H9 (cell line): ENCODE measurements around the gene C12orf57. TPM values are rescaled to one million over a fixed set of nuclear protein-coding genes. Genes with fewer than 3 reads are reported as not detected.

ENCODE experiments used
- DNase-seq: peaks from one replicate; pipeline ENCODE4 v3.0.0-alpha.2; 2017
- H2AFZ ChIP-seq: one replicate; pipeline ENCODE4 v1.6.1; 2013; ENCODE audit warnings: mild to moderate bottlenecking, low read length, control low read depth, moderate library complexity
- H2AK5ac ChIP-seq: 2 replicates; pipeline ENCODE4 v1.6.1; 2013; ENCODE audit warnings: low read length, control low read depth, mixed read lengths; ENCODE audit not compliant: insufficient read length
- H2BK120ac ChIP-seq: one replicate; pipeline ENCODE4 v1.6.1; 2013; ENCODE audit warnings: low read depth, mild to moderate bottlenecking, low read length, control low read depth, inconsistent platforms; ENCODE audit not compliant: poor library complexity, severe bottlenecking
- H2BK12ac ChIP-seq: 2 replicates; pipeline ENCODE4 v1.6.1; 2013; ENCODE audit warnings: low read length, control low read depth, mixed read lengths, low read depth; ENCODE audit not compliant: insufficient read length
- H2BK15ac ChIP-seq: 2 replicates; pipeline ENCODE4 v1.6.1; 2013; ENCODE audit warnings: low read depth, low read length, control low read depth
- H2BK20ac ChIP-seq: one replicate; pipeline ENCODE4 v1.6.1; 2013; ENCODE audit warnings: low read depth, mild to moderate bottlenecking, low read length, control low read depth, inconsistent platforms; ENCODE audit not compliant: poor library complexity, severe bottlenecking
- H2BK5ac ChIP-seq: 2 replicates; pipeline ENCODE4 v1.6.1; 2013; ENCODE audit warnings: low read length, control low read depth, mixed read lengths; ENCODE audit not compliant: insufficient read length
- H3K14ac ChIP-seq: 2 replicates; pipeline ENCODE4 v1.6.1; 2013; ENCODE audit warnings: low read length, control low read depth; ENCODE audit not compliant: insufficient read depth
- H3K18ac ChIP-seq: 2 replicates; pipeline ENCODE4 v1.6.1; 2013; ENCODE audit warnings: low read depth, mild to moderate bottlenecking, mixed read lengths, low read length, control low read depth; ENCODE audit not compliant: insufficient read length
- H3K23ac ChIP-seq: 2 replicates; pipeline ENCODE4 v1.6.1; 2013; ENCODE audit warnings: low read length, control low read depth, mixed read lengths, low read depth; ENCODE audit not compliant: insufficient read length
- H3K23me2 ChIP-seq: 2 replicates; pipeline ENCODE4 v1.6.1; 2013; ENCODE audit warnings: low read depth, mild to moderate bottlenecking, mixed read lengths, low read length, control low read depth; ENCODE audit not compliant: insufficient read length, poor library complexity, severe bottlenecking
- H3K27ac ChIP-seq: 2 replicates; pipeline ENCODE4 v1.5.1; 2013; ENCODE audit warnings: low read length, control low read depth, mixed read lengths, low read depth; ENCODE audit not compliant: insufficient read length
- H3K27me3 ChIP-seq: 2 replicates; pipeline ENCODE4 v1.6.1; 2013; ENCODE audit warnings: low read length, control low read depth, inconsistent platforms; ENCODE audit not compliant: insufficient read depth
- H3K4ac ChIP-seq: 2 replicates; pipeline ENCODE4 v1.6.1; 2013; ENCODE audit warnings: low read depth, mild to moderate bottlenecking, control low read depth, inconsistent platforms, low read length, moderate library complexity
- H3K4me1 ChIP-seq: 2 replicates; pipeline ENCODE4 v1.6.1; 2013; ENCODE audit warnings: low read length, control low read depth, inconsistent platforms; ENCODE audit not compliant: insufficient read depth
- H3K4me2 ChIP-seq: 2 replicates; pipeline ENCODE4 v1.6.1; 2013; ENCODE audit warnings: low read length, control low read depth, mixed read lengths; ENCODE audit not compliant: insufficient read length, insufficient read depth
- H3K56ac ChIP-seq: 2 replicates; pipeline ENCODE4 v1.6.1; 2013; ENCODE audit warnings: low read depth, mild to moderate bottlenecking, mixed read lengths, low read length, control low read depth; ENCODE audit not compliant: insufficient read length
- H3K79me1 ChIP-seq: 2 replicates; pipeline ENCODE4 v1.6.1; 2013; ENCODE audit warnings: low read depth, mild to moderate bottlenecking, moderate library complexity, low read length, control low read depth, inconsistent platforms; ENCODE audit not compliant: insufficient read depth, poor library complexity, severe bottlenecking
- H3K79me2 ChIP-seq: 2 replicates; pipeline ENCODE4 v1.6.1; 2013; ENCODE audit warnings: low read length, control low read depth, inconsistent platforms; ENCODE audit not compliant: insufficient read depth
- H3K9ac ChIP-seq: 2 replicates; pipeline ENCODE4 v1.6.1; 2013; ENCODE audit warnings: low read length, control low read depth, mixed read lengths; ENCODE audit not compliant: insufficient read length; ENCODE audit errors: extremely low read depth
- H3K9me3 ChIP-seq: one replicate; pipeline ENCODE4 v1.6.1; 2013; ENCODE audit warnings: low read depth, low read length, inconsistent platforms; ENCODE audit not compliant: control insufficient read depth
- H3T11ph ChIP-seq: one replicate; pipeline ENCODE4 v1.6.1; 2013; ENCODE audit warnings: mild to moderate bottlenecking, low read length, control low read depth, inconsistent platforms
- H4K20me1 ChIP-seq: one replicate; pipeline ENCODE4 v1.6.1; 2013; ENCODE audit not compliant: control insufficient read depth, insufficient read length, insufficient read depth
- H4K5ac ChIP-seq: 2 replicates; pipeline ENCODE4 v1.6.1; 2013; ENCODE audit warnings: low read depth, mild to moderate bottlenecking, mixed read lengths, low read length, control low read depth; ENCODE audit not compliant: insufficient read length
- H4K8ac ChIP-seq: replicated peaks from 2 replicates; pipeline ENCODE4 v1.6.1; 2013; ENCODE audit warnings: low read length, control low read depth, mixed read lengths, low read depth; ENCODE audit not compliant: insufficient read length
- H4K91ac ChIP-seq: 2 replicates; pipeline ENCODE4 v1.6.1; 2013; ENCODE audit warnings: low read depth, mild to moderate bottlenecking, moderate library complexity, mixed read lengths, low read length, control low read depth; ENCODE audit not compliant: insufficient read length
- H3K27ac Mint-ChIP-seq, 3 experiments: 2 replicates in 2 of 3; 3 replicates in 1 of 3; pipeline ENCODE4 v1.8.0; 2020 to 2021; ENCODE audit warnings: mixed read lengths in 3 of 3, mild to moderate bottlenecking in 1 of 3, moderate library complexity in 1 of 3
- H3K27me3 Mint-ChIP-seq: 2 replicates; pipeline ENCODE4 v1.8.0; 2021; ENCODE audit warnings: low read depth, mild to moderate bottlenecking, moderate library complexity, mixed read lengths
- H3K36me3 Mint-ChIP-seq, 3 experiments: 2 replicates in 2 of 3; 3 replicates in 1 of 3; pipeline ENCODE4 v1.8.0; 2020 to 2021; ENCODE audit warnings: low read depth in 3 of 3, mixed read lengths in 3 of 3; ENCODE audit not compliant: insufficient read depth in 1 of 3
- H3K4me1 Mint-ChIP-seq, 2 experiments: 2 replicates each; pipeline ENCODE4 v1.8.0; 2020; ENCODE audit warnings: mixed read lengths in 2 of 2
- H3K4me3 Mint-ChIP-seq, 2 experiments: 2 replicates in 1 of 2; 3 replicates in 1 of 2; pipeline ENCODE4 v1.8.0; 2020 to 2021; ENCODE audit warnings: mild to moderate bottlenecking in 2 of 2, mixed read lengths in 2 of 2, moderate library complexity in 1 of 2
- H3K9me3 Mint-ChIP-seq, 2 experiments: 2 replicates in 1 of 2; 3 replicates in 1 of 2; pipeline ENCODE4 v1.8.0; 2020; ENCODE audit warnings: mild to moderate bottlenecking in 2 of 2, mixed read lengths in 2 of 2, moderate library complexity in 1 of 2
- CTCF ChIP-seq: fragments of 200-600 bp; sonication (generic); conservative IDR thresholded peaks from 3 replicates; pipeline ENCODE4 v1.8.0; 2021; ENCODE audit warnings: antibody characterized with exemption, mild to moderate bottlenecking
- WGBS: extraction: QIAGEN DNeasy Blood & Tissue Kit; methylation state at CpG from one replicate; pipeline ENCODE4 v1.1.7; 2013; ENCODE audit warnings: missing lambda C conversion rate, low lambda C conversion rate, mixed read lengths; ENCODE audit not compliant: insufficient read length; ENCODE audit errors: extremely low coverage; 5-methylcytosine and 5-hydroxymethylcytosine counted together
- total RNA-seq: library from RNA; stranded (reverse); gene quantifications from 2 replicates; pipeline ENCODE4 v1.2.1, GENCODE V29; 2021

C12orf57 gene
- total RNA-seq, 1 experiment from 2014 or later, result 195 TPM

DNA sequence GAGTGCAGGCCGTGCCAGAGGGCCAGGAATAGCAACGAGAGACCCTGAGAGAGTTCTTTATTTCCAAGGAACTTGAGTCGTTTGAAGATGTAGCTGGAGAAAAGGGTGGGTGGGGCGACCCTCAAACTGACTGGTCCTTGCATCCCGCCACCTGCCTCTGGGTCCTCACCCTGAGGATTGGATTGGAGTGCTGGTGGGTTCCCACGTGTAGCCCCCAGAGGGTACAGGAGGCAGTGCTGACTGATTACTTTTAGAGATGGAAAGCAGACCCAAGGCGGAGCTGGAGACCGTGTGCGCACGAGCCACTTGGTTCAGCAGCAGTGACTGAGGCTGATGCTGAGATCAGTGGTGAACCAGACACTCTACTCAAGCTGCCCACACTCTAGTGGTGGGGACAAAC, 33.8 kb downstream of the C12orf57 start:
- Histone ChIP-seq H3K56ac (no peak overlapping the region), H2BK5ac (no peak overlapping the region), H4K91ac (no peak overlapping the region), H2AK5ac (no peak overlapping the region), H3K79me2 (no peaks in the 10 kb centered on the region), H3K9ac (no peak overlapping the region), H3K27me3 (no peaks in the 10 kb centered on the region), H3K9me3 (no peaks in the 10 kb centered on the region), H3K18ac (no peak overlapping the region), H4K20me1 (no peaks in the 10 kb centered on the region), H2BK12ac (no peak overlapping the region), H3K27ac (no peak overlapping the region), H3K14ac (no peak overlapping the region), H3K4ac (no peak overlapping the region), H4K5ac (no peak overlapping the region), H2AFZ (no peak overlapping the region), H3K4me2 (no peak overlapping the region), H3K23ac (no peak overlapping the region), H2BK15ac (no peak overlapping the region), H3K23me2 (no peaks in the 10 kb centered on the region), H3K79me1 (no peaks in the 10 kb centered on the region), H3K4me1 (no peaks in the 10 kb centered on the region; the same call in 1 of the 2 replicates), H3T11ph (no peak overlapping the region), H2BK20ac (no peak overlapping the region), H4K8ac (no peak overlapping the region), H2BK120ac (no peak overlapping the region)
- peaks cover 3 to 6% of the 10 kb centered on the region in 2 experiments for H3K4me1 Mint-ChIP-seq
- no peaks in the 10 kb centered on the region for H3K9me3 Mint-ChIP-seq
- DNase-seq, result no peak
- no peak overlapping the region for H3K4me3 Mint-ChIP-seq
- no CpG with 5 or more reads among the region's 10 CpGs for WGBS
- no peak for TF ChIP-seq CTCF
- H3K36me3 Mint-ChIP-seq, result peaks cover 30 to 87% (median 84%) of the 10 kb centered on the region in 3 experiments; a peak in 6 of 7 replicates
- peak overlapping the region; percentile 12 to 78 (median 57); a peak in 3 of 7 replicates for H3K27ac Mint-ChIP-seq
- H3K27me3 Mint-ChIP-seq, result no peaks in the 10 kb centered on the region; the same call in 1 of the 2 replicates
